Central memory CD4-positive, alpha-beta T cell (primary cell): ENCODE measurements around the gene MNX1.

ENCODE experiments used
- DNase-seq: peaks from one replicate; pipeline ENCODE4 v3.0.0; 2022
- total RNA-seq, 3 experiments: gene quantifications; one replicate each; lab custom pipeline; 2026; lab: John Stamatoyannopoulos, UW

The MNX1 gene
- 0 reads per million in 3 experiments for total RNA-seq

DNA sequence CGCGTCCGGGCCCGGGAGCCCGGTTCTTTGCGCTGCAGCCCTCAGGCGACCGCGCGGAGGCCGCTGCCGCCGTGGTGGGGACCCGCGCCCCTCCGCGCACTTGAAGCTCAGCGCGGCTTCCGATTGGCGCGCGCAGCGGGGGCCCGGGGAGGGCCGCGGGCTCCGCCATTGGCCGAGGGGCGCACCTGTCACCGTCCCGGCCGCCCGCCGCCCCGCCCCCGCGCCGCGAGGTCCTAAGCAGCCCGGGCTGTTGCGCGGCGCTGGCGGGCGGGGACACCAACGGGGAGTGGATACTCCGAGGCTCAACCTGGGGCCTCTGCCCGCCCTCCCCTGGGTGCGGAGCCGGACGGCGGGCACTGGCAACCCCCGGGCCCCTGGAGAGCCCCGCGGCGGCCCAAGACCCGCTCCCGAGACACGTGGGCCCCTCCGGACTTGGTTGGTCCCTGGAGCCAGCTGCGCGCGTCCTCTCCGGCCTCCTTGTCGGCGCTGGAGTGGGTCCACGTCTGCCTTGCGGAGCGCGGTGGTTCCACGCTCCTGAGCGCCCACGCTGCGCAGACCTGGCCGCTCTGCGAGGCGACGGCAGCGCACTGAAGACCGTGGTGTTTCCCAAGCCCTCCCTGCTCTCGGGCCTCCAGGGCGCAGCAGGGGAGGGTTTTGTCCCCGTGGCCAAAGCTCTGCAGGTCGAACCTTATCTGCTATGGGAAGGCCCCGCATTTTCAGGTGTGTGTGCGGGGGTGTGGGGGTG, at the start of gene MNX1:
TSS of gene MNX1 (minus strand) at position 76 of the 745 bp plus-strand sequence. CDS start 313 bp downstream, outside the sequence.
- peak; percentile 23 for DNase-seq

DNA sequence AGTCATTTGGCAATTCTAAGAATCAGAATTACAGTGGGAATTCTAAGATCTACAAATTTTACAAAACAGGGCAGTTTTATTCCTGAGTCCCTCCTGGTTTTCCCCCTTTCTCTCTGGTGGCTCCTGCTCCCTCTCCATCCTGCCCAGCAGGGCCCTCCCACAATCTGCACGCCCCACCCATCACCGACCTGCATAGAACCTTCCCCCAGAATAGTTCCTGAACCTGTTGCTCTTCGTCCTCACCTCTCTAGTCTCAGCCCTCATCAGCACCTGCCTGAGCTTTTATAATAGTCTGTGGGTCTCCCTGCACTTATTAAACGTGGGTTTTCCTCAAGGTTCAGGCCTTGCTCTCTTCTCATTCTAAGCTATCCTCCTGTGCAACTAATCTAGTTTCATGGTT, 49.1 kb upstream of the MNX1 start:
- no peak for DNase-seq

DNA sequence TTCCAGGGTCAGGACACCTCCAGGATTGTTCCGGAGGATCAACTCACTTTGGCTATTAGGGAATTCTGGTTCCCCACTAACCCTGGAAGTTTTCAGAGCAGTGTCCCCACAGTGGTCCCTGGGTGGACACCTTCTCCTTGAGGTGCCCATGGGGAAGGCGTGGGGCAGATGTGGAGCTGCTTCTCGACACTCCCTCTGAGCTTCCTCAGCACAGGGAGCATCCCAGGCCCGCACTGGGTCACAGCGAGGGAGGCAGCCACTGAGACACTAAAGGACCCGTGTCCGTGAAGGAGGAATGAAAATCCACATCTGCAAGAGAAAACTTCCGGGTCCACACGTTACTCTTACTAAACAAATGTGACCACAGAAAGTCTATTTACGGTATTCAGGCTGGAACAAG, 48.2 kb upstream of the MNX1 start:
- no peak for DNase-seq

DNA sequence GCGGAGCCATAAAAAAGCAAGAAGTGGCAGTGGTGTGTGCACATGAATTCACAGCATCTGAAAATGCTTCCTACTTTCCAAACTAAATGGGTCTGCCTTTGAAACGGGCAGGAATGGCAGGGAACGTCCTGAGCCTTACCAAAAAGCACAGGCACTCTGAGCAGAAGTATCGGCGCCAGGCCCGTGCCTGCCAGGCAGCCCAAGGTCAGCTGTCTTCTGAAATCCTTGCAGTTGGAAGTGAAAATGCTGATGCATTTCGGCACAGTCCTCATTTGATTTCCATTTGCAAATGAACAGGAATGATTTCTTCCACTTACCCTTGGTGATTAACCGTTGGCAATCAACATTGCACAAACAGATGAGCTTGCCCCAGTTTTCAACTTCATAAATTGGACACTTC, 47.6 kb upstream of the MNX1 start:
- no peak for DNase-seq

DNA sequence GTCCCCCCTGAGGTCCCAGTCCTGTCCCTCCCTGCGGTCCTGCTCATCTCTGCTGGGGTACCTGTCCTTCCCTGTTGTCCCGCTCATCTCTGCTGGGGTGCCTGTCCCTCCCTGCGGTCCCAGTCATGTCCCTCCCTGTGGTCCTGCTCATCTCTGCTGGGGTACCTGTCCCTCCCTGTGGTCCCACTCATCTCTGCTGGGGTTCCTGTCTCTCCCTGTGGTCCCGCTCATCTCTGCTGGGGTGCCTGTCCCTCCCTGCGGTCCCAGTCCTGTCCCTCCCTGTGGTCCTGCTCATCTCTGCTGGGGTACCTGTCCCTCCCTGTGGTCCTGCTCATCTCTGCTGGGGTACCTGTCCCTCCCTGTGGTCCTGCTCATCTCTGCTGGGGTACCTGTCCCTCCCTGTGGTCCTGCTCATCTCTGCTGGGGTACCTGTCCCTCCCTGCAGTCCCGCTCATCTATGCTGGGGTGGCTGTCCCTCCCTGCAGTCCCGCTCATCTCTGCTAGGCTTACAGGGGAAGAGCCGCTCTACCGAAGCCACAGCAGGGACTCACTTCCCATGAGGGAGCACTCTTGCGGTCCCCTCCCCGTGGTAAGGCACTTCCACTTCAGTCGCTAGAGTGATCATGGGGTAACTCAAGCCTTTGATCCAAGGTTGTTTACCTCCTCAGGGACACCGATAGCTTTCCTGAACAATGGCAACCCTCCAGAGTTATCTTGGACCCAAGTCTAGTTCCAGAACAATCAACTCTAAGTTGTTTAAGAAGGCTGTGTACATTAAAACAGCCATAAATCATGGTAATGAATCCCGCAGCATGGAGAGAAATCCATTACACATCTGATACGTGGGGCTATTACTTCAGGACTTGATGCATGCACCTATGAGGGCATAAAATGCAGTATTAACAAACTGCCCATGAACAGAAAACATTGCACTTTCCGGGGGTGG, 46.8 kb upstream of the MNX1 start:
- no peak for DNase-seq

DNA sequence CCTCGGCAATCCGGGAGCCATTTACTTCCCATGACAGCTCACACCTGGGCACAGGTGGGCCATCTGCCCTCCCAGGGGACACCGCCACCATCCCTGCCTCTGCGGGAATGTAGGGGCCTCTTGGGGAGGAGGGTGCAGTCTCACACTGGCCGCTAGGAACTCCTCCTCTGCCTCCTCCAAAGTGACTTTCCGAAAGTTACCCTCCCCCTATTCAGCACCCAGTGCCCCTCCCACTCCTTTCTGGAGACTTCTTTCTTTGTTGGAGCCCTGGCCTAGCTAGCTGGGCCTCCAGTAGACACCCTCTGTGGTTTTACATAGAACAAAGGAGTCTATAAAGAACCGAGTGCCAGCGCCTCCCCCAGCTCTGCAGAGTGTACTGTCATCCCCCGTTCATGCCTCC, 45.8 kb upstream of the MNX1 start:
- DNase-seq = no peak

DNA sequence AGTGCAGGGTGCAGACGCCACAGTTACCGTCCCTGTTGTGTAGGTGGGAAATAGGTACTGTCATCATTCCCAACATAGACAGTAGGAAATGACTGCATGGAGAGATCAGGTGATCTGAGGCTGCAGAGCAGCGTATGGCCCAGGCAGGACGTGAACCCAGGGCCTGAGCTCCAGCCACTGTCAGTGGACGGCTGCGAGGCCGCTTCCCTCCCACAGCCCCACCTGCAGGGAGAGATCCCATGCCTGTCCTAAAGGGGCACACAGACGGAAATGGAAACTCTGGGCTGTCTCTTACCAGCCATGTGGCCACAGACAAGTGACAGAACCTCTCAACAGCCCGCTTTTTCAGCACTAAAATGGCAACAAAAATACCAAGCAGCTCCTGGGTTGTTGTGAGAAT, 44.5 kb upstream of the MNX1 start:
- DNase-seq = no peak

DNA sequence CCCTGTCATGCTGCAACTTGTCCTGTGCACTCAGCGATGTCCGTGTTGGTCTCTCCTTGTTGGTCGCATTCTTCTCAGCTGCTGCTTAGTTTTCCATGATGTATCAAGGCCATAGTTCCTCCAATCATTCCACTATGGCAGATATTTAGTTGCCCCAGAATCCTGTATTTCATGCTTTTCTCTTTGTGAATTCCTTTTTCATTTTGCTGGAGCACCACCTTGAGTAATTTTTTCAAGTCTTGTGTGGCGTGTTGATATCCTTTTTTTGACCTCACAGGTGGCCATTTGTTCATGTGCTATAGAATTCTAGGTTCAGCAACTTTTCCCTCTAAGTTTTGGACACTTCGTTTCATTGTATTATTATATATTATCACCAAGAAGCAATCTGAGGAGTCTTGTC, 42.7 kb upstream of the MNX1 start:
- no peak for DNase-seq

DNA sequence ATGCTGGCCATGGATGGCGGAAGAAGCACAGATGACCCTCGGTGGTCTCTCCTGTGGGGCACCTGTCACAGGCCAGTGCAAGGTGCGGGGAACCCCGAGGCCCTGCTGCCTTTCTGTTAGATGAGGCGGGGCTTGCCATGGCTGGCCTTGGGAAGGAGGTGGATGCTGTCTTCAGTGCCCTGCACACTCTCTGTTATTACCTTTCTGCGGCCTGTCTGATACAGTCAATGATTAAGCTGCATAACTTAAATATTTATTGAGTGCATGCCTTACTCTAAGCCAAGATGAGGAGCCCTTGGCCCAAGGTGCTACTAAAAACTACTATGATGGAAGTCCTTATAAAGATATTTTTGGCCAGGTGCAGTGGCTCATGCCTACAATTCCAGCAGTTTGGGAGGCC, 36.7 kb upstream of the MNX1 start:
- no peak for DNase-seq

DNA sequence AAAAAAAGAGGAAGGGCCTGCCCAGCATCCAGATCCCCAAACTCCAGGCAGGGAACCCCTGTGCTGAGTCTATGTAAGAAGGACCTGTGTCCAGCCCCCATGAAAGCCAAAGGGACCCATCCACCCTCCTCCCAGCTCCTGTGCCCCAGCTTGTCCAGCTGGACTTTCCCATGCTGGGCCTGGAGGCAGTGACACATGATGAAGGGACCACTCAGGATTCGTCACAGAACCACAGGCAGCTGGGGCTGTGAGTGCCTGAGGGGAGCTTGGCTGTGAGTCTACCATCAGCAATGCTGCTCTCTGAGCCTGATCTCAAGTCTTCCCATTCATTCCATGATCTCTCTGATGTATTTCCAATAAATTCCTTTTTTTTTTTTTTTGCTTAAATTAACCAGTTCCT, 36.2 kb upstream of the MNX1 start:
- DNase-seq = no peak

DNA sequence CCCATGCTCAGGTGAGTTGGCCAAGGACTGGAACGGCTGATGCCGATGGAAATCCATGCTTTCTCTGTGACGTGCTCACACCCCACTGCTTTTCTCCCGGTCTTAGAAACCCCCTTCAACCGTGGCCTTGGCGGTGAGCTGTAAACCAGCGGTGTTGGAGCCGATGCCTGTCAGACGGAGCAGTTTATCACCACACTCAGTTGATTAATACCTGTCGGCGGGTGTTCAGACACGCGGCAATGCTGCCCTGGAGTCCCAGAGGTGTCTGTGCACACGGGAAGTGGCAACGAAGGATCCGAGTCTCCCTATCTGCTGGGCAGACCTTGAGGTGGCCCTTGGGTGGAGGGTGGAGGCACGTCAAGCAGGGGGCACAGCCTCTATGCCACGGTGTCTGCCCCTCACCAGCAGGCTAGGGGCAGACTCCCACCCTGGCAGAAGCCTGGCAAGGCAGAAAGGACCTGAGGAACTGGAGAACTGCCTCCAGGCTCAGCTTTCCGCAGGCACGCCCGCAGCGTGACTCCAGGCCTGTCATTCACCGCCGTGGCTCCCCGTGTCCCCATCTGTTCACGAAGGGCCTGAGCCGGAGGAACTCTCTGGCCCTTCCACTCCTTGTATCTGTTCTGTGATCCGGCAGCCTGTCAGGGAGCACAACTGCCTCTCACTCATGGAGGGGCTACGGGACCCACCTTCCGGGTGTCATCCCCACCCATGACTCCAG, 34.6 kb upstream of the MNX1 start:
- no peak for DNase-seq

DNA sequence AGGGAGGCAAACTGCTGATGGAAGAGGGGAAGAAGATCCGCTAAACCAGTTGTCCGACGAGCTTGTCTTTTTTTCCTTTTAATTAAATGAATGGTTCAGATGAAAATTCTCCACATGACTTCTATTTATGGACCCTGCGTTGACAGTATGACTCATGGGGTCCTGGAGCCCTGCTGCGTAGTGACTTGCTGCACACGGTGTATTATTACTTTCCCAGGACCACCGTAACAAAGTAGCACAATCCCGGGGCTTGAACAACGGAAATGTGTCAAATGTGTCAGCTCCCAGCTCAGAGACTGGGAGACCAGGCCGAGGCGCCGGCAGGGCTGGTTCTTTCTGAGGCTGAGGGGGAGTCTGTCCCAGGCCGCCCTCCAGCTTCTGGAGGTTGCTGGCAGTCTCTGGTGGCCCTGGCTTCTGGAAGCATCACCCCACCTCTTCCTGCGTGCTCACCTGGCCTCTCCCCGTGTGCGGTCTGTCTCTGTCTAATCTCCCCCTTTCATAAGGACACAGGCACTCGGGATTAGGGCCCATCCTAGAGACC, 33.8 kb upstream of the MNX1 start:
- no peak for DNase-seq

DNA sequence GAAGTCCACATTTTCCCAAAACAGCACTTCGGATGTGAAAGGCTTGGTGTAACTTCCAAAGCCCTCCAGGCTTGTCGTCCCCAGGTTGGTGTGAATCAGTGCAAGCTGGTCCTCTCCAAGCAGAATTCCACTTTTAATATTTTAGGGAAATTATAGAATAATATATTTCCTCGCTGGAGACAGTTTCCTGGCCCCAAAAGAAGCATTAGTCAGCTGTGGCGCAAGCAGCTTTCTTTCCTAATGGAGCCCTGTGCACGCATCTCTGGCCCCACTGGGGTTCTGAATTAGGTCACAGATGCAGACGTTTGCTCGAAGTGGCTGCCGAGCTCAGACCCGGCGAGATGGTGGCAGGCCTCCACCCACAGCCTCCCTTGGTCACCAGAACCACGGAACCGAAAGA, 33.3 kb upstream of the MNX1 start:
- DNase-seq = no peak

DNA sequence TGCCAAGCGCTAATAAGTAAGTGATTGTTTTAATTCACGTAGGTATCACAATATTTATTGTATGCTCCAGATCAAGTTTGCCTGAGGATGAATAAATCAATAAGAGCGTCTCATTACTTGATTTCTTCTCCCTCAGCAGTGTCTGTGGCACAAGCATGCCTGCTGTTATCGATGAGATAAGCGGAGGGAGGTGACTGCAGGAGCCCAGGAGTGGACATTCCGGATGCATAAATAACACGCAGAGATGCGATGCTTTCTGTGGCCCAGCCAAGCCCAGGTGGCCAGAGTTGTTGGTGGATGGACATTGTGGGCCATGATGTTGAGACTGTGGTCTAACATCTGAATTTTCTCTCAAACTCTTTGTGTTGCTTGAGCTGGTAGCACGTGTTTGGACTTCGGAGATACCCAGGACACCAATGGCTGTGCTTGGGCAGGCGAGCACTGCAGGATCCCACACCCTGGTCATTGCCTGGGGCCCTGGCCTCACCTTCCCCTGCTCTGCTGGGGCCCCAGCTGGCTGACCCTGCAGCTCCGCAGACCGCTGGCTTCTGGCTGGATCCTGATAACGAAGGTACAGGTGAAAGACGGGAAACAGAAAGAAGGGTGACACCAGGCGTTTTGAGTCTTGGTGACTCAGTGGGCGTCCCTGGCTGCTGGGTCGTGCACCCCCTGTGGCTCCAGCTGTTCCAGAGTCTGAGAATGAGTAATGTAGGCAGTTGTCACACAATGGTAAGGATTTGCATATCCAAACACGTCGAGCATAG, 31.2 kb upstream of the MNX1 start:
- DNase-seq = no peak

DNA sequence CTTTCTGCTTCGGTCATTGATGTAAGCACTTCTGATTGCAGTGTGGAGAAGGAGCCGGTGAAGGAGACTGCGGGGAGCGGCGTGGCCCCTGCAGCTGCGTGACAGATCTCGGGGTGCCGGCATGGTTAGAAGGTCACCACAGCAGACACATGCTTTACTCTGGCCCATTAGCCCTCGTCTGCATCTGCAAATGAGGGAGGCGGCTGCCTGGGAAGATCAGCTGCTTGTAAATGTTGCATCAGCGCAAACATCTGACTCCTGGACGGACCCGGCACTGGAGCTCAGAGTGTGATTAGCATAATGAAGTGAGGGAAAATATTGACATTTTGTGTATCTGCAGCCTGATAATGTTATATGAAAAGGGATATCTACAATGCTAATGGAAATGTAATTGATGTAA, 30.5 kb upstream of the MNX1 start:
- DNase-seq = no peak

DNA sequence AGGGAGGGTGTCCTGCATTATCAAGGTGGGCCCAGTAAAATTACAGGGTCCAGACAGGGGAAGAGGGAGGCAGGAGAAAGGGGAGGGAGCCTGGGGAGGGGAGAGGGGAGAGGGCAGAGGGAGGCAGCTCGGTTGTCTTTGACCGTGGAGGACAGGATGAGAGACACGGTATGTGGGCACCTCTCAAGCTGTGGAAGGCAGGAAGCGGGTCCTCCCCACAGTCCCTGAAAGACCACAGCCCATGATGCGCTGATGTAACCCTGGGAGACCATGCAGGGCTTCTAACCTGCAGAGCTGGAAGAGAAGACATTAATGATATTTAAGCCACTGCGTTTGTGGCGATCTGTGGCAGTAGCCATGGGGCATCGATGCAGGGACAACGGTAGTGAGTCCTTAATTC, 27.2 kb upstream of the MNX1 start:
- DNase-seq = no peak

DNA sequence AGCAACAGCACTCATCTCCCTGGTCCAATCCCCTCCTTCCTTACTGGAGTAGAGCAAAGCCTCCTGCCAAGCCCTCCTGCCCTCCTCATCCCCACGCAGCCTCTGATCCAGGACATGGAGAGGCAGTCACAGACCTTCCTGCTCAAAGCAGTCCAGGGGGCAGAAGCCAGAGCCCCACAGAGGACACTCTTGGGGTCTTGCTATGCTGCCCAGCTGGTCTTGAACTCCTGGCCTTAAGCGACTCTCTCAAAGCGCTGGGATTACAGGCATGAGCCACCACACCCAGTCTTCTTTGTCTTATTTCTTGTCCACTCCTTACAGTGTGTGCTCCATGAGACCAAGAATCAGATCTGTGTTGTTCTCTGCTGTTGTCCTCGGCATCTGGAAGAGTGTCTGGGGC, 26.6 kb upstream of the MNX1 start:
- no peak for DNase-seq

DNA sequence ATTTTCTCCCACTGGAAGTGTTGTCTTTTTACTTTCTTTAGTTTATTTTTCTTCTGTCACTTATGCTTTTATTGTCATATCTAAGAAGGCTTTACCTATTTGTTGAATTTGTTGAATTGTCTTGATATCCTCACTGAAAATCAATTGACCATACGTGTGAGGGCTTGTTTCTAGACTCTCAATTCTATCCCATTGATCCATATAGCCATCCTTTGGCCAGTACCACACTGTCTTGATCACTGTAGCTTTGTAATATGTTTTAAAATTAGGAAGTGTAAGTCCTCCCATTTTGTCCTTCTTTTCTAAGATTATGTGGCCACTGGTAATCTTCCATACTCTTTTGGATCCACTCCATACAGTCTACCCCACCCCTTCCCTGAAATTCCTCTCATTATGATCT, 25.5 kb upstream of the MNX1 start:
- DNase-seq = no peak

DNA sequence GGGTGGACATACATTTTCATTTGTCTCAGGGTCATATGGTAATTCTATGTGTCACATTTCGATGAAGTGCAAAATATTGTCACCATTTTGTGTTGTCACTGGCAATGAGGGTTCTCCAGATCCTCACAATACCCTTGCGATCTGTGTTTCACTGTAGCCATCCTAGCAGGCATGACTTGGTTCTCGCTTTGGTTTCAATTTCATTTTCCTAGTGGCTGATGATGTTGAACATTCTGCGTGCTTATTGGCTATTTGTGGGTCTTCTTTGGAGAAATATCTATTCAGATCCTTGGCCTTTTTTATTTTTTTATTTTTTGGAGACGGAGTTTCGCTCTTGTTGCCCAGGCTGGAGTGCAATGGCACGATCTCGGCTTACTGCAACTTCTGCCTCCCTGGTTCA, 24.8 kb upstream of the MNX1 start:
- DNase-seq = no peak

DNA sequence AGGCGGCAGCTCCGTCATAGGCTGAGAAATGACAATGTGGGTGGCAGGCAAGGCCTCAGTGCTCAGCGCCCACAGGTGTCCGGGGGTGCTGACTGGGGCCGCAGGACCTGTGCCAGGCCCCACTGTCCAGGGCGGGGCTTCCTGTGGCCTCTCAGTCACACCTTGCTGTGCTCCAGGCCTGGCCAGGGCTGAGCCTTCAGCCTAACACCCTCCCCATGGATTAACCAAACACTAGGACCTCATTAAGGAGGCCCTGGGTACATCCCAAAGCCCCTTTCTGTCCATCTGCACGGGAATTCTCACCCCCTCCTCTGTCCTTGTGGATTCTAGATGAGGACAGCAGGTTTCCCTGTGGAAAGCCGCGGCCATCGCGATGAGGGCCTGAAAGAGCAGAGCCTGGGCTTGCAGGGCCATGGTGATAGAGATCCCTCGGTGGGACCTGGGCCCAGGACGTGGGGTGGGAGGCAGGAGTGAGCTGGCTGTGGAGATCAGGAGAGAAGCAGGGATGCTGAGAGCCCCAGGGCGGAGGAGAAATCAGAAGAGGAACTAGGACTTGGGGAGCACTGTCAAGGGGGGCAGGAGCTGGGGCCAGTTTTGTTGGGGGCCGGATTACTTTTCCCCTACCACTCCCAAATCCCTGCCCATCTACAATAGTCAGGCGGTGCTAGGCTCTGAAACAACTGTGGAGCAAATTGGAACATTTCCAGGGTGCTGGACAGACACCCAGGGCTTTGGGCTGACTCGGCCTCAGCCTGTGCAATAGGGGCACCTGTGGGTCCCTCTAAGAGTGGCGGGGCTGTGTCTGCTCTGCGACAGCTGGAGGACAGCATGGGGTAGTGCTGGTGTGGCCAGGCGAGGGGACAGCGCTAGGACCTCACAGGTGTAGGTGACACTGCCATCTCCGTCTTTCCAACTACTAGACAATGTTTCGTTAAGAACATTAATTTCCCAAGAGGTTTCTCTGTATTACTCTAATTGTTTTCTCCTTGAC, 23.3 kb upstream of the MNX1 start:
- no peak for DNase-seq
